AG09319 (cell line): ENCODE measurements around the gene STX8.
"Not testable (repeated sequence)": the region's sequence is repeated elsewhere in the genome, so short reads cannot be mapped to it uniquely, and the experiment has no call there.

Experiments used
- DNase-seq: peaks from one replicate; pipeline ENCODE4 v3.0.0-alpha.2; 2010; ENCODE audit warnings: low read depth; ENCODE audit errors: extremely low read depth
- CTCF ChIP-seq: IDR thresholded peaks from 2 replicates; pipeline ENCODE4 v1.5.1; 2011; ENCODE audit warnings: low read depth, mild to moderate bottlenecking, inconsistent platforms, low read length, moderate library complexity

The STX8 gene

DNA sequence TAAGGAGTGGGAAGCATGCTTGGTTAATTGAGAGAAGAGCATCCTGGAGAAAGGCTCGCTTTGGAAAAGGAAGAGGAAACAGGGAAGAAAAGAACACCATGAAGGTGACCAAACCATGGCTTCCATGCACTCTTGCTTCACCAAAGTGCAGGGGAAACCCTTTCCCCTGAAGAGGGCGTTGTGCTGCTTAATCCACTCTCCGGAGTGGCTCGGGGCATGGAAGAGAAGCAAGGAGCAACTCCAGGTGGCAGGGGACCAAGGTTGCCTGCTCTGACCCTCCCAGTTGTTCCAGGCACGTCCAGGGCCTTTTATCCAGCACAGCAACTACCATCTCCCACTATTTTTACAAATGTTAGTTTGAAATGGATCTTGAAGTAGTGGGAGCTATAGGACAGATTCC lies 108.1 kb downstream of the STX8 start:
- no peak for DNase-seq
- TF ChIP-seq CTCF: no peak

DNA sequence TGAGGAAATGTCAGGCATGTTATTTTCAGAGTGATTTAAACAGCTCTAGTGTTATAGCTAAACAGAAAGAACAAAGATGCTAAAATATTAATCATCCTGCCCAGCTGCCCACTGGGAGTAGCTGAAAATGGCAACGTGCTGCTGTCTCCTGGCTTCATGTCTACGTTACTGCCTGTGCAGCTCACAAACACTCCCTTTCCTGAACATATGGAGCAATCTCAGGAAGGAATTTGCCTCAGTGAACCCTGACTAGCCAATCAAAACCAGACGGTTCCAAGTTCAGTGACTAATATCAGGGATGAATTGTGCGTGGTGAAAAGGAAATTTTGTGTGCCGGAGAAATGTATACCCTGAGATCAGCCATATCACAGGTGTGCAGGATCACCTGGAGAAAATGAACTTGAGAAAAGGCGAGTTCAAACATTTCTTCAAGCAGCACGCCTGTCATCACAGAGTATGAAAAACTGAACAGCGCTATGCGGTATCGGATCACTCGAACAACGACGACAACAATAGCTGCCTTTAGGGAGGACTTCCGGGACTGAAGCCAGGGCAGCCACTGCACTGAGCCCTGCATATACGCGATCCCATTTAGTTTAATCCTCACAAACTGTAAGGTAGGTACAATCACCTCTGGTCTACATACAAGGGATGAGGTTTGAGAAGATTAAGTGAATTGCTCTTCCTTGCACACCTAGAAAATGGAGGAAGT lies 110.3 kb downstream of the STX8 start:
- DNase-seq: peak; percentile 45

DNA sequence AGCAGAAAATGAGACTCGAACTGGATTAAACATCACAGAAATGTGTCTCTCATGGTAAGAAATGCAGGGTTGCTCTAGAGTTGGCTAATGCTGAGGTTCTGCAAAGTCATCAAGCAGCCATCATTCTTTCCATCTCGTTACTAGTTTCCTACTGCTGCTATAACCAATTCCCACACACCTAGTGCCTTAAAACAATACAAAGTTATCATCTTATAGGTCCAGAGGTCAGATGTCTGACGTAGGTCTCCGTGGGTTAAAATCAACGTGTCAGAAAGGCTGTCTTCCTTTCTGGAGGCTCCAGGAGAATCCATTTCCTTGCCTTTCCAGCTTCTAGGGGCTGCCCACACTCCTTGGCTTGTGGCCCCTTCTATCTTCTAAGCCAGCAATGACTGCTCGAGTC lies 118.6 kb downstream of the STX8 start:
- no peak for DNase-seq
- no peak for TF ChIP-seq CTCF

More for the DNA sequence above, 110.3 kb downstream of the STX8 start:
- peak; percentile 35 for TF ChIP-seq CTCF

GRCh38 chr17:9456330-9456729 lies 119.3 kb downstream of the STX8 start:
- DNase-seq: no peak
- TF ChIP-seq CTCF: no peak

DNA sequence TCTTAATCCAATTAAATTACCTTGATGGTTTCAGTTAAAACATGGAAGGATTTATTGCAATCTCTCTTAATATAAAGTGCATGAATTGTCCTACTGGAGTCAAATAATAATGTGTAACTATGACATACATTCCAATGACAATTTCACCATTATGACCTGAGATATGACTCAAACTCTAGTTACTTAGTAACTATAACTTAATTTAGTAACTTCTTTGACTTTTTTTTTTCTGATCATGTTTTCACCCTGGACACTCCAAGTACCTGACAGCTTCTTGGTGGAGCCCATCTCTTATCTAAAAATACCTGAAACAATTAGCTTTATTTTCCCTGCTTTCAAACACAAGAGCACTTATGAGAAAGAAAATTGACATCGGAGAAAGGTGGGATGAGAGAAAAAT lies 123.7 kb downstream of the STX8 start:
- TF ChIP-seq CTCF: no peak
- no peak for DNase-seq

DNA sequence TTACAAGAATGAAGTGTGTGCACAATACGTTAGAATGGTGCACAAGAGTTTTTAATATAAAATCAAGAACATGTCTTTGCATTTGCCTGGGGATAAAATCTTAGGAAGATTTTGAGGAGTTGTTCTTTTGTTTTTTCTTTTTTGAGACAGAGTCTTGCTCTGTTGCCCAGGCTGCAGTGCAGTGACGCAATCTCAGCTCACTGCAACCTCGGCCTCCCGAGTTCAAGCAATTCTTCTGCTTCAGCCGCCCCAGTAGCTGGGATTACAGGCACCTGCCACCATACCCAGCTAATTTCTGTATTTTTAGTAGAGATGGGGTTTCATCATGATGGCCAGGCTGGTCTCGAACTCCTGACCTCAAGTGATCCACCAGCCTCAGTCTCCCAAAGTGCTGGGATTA lies 128.3 kb downstream of the STX8 start:
- not testable (repeated sequence) for DNase-seq

DNA sequence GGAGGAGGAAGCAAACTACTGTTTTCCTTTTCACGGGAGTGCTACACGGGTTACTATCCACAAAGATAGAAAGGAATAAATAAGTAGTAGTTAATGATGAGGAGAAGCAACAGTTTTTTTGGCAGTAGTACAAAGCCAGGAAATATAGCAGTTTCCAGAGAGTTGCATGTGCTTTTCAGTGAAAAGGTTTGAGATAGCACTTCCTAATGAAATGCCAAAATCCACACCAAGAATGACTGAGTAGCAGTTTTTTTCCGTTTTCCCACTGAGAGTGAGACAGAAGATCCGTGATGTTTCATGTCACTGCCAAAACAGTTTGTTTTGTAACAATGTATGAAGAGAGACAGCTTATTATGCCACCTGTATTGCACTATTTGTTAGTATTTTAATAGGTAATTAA lies 129.1 kb downstream of the STX8 start:
- DNase-seq: no peak
- TF ChIP-seq CTCF: no peak

DNA sequence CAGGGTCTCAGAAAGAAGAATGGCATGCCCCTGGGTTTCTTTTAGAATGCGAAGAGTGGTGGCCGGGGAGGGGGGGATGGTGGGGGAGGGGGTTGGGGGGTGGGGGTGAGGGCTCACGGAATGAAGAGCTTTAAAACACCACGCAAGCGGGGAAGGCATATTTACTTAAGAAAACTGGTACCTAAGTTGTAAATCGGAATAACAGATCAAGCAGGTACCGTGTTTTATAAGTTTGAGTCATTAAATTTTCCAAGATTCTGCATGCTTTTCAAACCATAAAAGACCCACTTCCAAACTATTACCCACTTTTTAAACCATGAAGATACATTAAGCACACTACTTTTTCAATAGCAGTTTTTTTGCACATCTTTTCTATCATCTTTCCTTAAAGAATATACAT lies 130.2 kb downstream of the STX8 start:
- no peak for DNase-seq
- no peak for TF ChIP-seq CTCF
